Liver (tissue), 9 donors: ENCODE measurements around the gene ARAP3. TPM values are rescaled to one million over a fixed set of nuclear protein-coding genes. Genes with fewer than 3 reads are reported as not detected.

Source experiments
- DNase-seq: peaks from one replicate; pipeline ENCODE4 v3.0.0-alpha.2; 2017; ENCODE audit warnings: low spot score
- H3K27ac ChIP-seq, 2 donors: one replicate each; pipeline ENCODE4 v1.7.0; 2013; ENCODE audit warnings: inconsistent platforms in 2 of 2, low read length in 2 of 2, control low read depth in 1 of 2, low read depth in 1 of 2, mild to moderate bottlenecking in 1 of 2
- H3K27me3 ChIP-seq, 4 donors: one replicate each; pipeline versions ENCODE4 v1.6.1 to v1.7.0; 2013; ENCODE audit warnings: low read length in 3 of 4, inconsistent platforms in 1 of 4, mild to moderate bottlenecking in 1 of 4, moderate library complexity in 1 of 4; ENCODE audit not compliant: control insufficient read depth in 4 of 4, insufficient read depth in 4 of 4
- H3K36me3 ChIP-seq, 4 donors: one replicate each; pipeline versions ENCODE4 v1.6.1 to v1.7.0; 2013; ENCODE audit warnings: low read length in 3 of 4, mild to moderate bottlenecking in 3 of 4, low read depth in 1 of 4, moderate library complexity in 1 of 4; ENCODE audit not compliant: control insufficient read depth in 4 of 4, insufficient read depth in 3 of 4
- H3K4me1 ChIP-seq, 4 donors: one replicate each; pipeline versions ENCODE4 v1.6.1 to v1.7.0; 2013; ENCODE audit warnings: low read length in 3 of 4, mild to moderate bottlenecking in 3 of 4, moderate library complexity in 1 of 4; ENCODE audit not compliant: control insufficient read depth in 4 of 4, insufficient read depth in 4 of 4
- H3K4me3 ChIP-seq, 3 donors: one replicate each; pipeline versions ENCODE4 v1.6.1 to v1.7.0; 2013; ENCODE audit warnings: low read length in 3 of 3, control low read depth in 1 of 3, low read depth in 1 of 3, mild to moderate bottlenecking in 1 of 3
- H3K9ac ChIP-seq, 2 donors: one replicate each; pipeline ENCODE4 v1.7.0; 2013; ENCODE audit warnings: low read length in 2 of 2, mild to moderate bottlenecking in 2 of 2, moderate library complexity in 2 of 2, control low read depth in 1 of 2, low read depth in 1 of 2
- H3K9me3 ChIP-seq, 4 donors: one replicate each; pipeline versions ENCODE4 v1.6.1 to v1.7.0; 2013; ENCODE audit warnings: low read length in 3 of 4; ENCODE audit not compliant: control insufficient read depth in 4 of 4
- ATF3 ChIP-seq: IDR thresholded peaks from 2 replicates; pipeline ENCODE4 v1.6.1; 2016; ENCODE audit warnings: antibody characterized with exemption
- CTCF ChIP-seq: fragments of 150-350 bp; IDR thresholded peaks from 2 replicates; pipeline ENCODE4 v1.5.1; 2017; ENCODE audit warnings: improper control_type of control experiment, low read depth, low read length; ENCODE audit not compliant: missing input control
- EGR1 ChIP-seq, 2 donors: IDR thresholded peaks; 2 replicates each; pipeline ENCODE4 v1.6.1; 2016 to 2018; ENCODE audit warnings: antibody characterized with exemption in 2 of 2, low read depth in 2 of 2
- FOXA1 ChIP-seq: IDR thresholded peaks from 2 replicates; pipeline ENCODE4 v1.6.1; 2016; ENCODE audit warnings: antibody characterized with exemption
- FOXA2 ChIP-seq: IDR thresholded peaks from 2 replicates; pipeline ENCODE4 v1.6.1; 2016; ENCODE audit warnings: antibody characterized with exemption
- GABPA ChIP-seq, 2 donors: IDR thresholded peaks in 1 of 2; conservative IDR thresholded peaks in 1 of 2; 2 replicates each; pipeline ENCODE4 v1.6.1; 2016; ENCODE audit warnings: antibody characterized with exemption in 2 of 2, mild to moderate bottlenecking in 1 of 2, moderate library complexity in 1 of 2
- HNF4A ChIP-seq, 2 donors: conservative IDR thresholded peaks; 2 replicates each; pipeline ENCODE4 v1.6.1; 2016; ENCODE audit warnings: antibody characterized with exemption in 2 of 2, mild to moderate bottlenecking in 2 of 2
- HNF4G ChIP-seq: IDR thresholded peaks from 2 replicates; pipeline ENCODE4 v1.6.1; 2016; ENCODE audit warnings: antibody characterized with exemption
- JUND ChIP-seq, 2 donors: IDR thresholded peaks; 2 replicates each; pipeline ENCODE4 v1.6.1; 2016; ENCODE audit warnings: antibody characterized with exemption in 2 of 2
- MAX ChIP-seq: IDR thresholded peaks from 2 replicates; pipeline ENCODE4 v1.6.1; 2016; ENCODE audit warnings: antibody characterized with exemption
- NR2F2 ChIP-seq: IDR thresholded peaks from 2 replicates; pipeline ENCODE4 v1.6.1; 2016; ENCODE audit warnings: antibody characterized with exemption
- RAD21 ChIP-seq, 2 donors: IDR thresholded peaks; 2 replicates each; pipeline ENCODE4 v1.6.1; 2016; ENCODE audit warnings: antibody characterized with exemption in 2 of 2, mild to moderate bottlenecking in 2 of 2
- REST ChIP-seq: IDR thresholded peaks from 2 replicates; pipeline ENCODE4 v1.6.1; 2016; ENCODE audit warnings: antibody characterized with exemption, mild to moderate bottlenecking
- RXRA ChIP-seq, 2 donors: IDR thresholded peaks; 2 replicates each; pipeline ENCODE4 v1.6.1; 2017 to 2018; ENCODE audit warnings: antibody characterized with exemption in 2 of 2, mild to moderate bottlenecking in 1 of 2
- SP1 ChIP-seq: IDR thresholded peaks from 2 replicates; pipeline ENCODE4 v1.6.1; 2018; ENCODE audit warnings: antibody characterized with exemption, mild to moderate bottlenecking
- TAF1 ChIP-seq: conservative IDR thresholded peaks from 2 replicates; pipeline ENCODE4 v1.6.1; 2016; ENCODE audit warnings: antibody characterized with exemption, mild to moderate bottlenecking
- YY1 ChIP-seq: IDR thresholded peaks from 2 replicates; pipeline ENCODE4 v1.6.1; 2016; ENCODE audit warnings: antibody characterized with exemption, mild to moderate bottlenecking
- ZBTB33 ChIP-seq: IDR thresholded peaks from 2 replicates; pipeline ENCODE4 v1.6.1; 2016; ENCODE audit warnings: antibody characterized with exemption
- WGBS: extraction: QIAGEN DNeasy Blood & Tissue Kit; methylation state at CpG from one replicate; pipeline ENCODE4 v1.1.7; 2013; 5-methylcytosine and 5-hydroxymethylcytosine counted together
- polyA plus RNA-seq, 2 donors: library from polyadenylated mRNA; stranded (reverse) in 1 of 2; unstranded in 1 of 2; fragments of 200-250 nt in 1 of 2; fragments of >200 nt in 1 of 2; fragmentation: Nextera tagmentation in 1 of 2; extraction: Ambion mirVana in 1 of 2; gene quantifications; one replicate each; pipeline versions ENCODE4 v1.2.1 to v1.2.3, GENCODE V29; 2013 to 2015
- total RNA-seq, 2 donors: library from RNA; depleted of rRNA; stranded (reverse); fragments of >200 nt; gene quantifications; one replicate each; pipeline ENCODE4 v1.2.3, GENCODE V29; 2014
- donor health status: healthy.
- donor health status: healthy.
- donor health status: healthy.
- donor health status: healthy.
- donor health status: healthy.

ARAP3 gene
- total and polyA plus RNA-seq, 4 donors, result 1.6 to 4.7 (median 2.1) TPM

- H3K4me3 ChIP-seq, result no peak overlapping the region
- no peaks in the 10 kb centered on the region for H3K36me3 ChIP-seq
- H3K9me3 ChIP-seq, result no peaks in the 10 kb centered on the region
- no peak overlapping the region for H3K27ac ChIP-seq
- no peak for DNase-seq
- 69% methylated on average over 3 of the region's 3 CpGs for WGBS
- H3K27me3 ChIP-seq, result no peaks in the 10 kb centered on the region
- H3K9ac ChIP-seq, result no peak overlapping the region
- peaks cover 0 to 2% (median 0%) of the 10 kb centered on the region in 4 donors for H3K4me1 ChIP-seq
- TF ChIP-seq HNF4A (conservative IDR thresholded peaks at IDR 0.05) (no peak), HNF4G (no peak), EGR1 (IDR thresholded peaks at IDR 0.05; ENCODE audit: low read depth in 2 of 2) (no peak), RXRA (IDR thresholded peaks at IDR 0.05) (no peak), FOXA1 (no peak), ATF3 (no peak), SP1 (no peak), NR2F2 (no peak), YY1 (no peak), RAD21 (IDR thresholded peaks at IDR 0.05) (no peak), MAX (no peak), JUND (IDR thresholded peaks at IDR 0.05) (no peak), FOXA2 (no peak), GABPA (IDR thresholded peaks at IDR 0.05 in 1 of 2, conservative IDR thresholded peaks at IDR 0.05 in 1 of 2) (no peak), ZBTB33 (no peak), CTCF (no peak)
Measured at GRCh38 chr5:141716009-141716408, 34.0 kb upstream of the ARAP3 start.

GRCh38 chr5:141715346-141715905, 33.4 kb upstream of the ARAP3 start:
- H3K27me3 ChIP-seq, result no peaks in the 10 kb centered on the region
- DNase-seq, result no peak
- no peak overlapping the region for H3K27ac ChIP-seq
- peaks cover 0 to 2% (median 0%) of the 10 kb centered on the region in 4 donors for H3K4me1 ChIP-seq
- H3K4me3 ChIP-seq, result no peak overlapping the region
- H3K9me3 ChIP-seq, result no peaks in the 10 kb centered on the region
- H3K9ac ChIP-seq, result no peak overlapping the region
- 86% methylated on average over 14 of the region's 14 CpGs for WGBS
- no peaks in the 10 kb centered on the region for H3K36me3 ChIP-seq
- TF ChIP-seq FOXA2 (no peak), HNF4G (no peak), EGR1 (IDR thresholded peaks at IDR 0.05; ENCODE audit: low read depth in 2 of 2) (no peak), TAF1 (no peak), FOXA1 (no peak), SP1 (no peak), RXRA (IDR thresholded peaks at IDR 0.05) (no peak), MAX (no peak), CTCF (no peak), NR2F2 (no peak), ATF3 (no peak), REST (no peak), ZBTB33 (no peak), YY1 (no peak), RAD21 (IDR thresholded peaks at IDR 0.05) (no peak)
